GM11168 (cell line): Measurements from ENCODE around the gene RFC2.
"Not testable (repeated sequence)": the region's sequence is repeated elsewhere in the genome, so short reads cannot be mapped to it uniquely, and the experiment has no call there.

Experiments
- in situ Hi-C: fragments of 300-500 bp; cut with MboI; formaldehyde crosslinking; loops from one replicate; pipeline ENCODE4 v1.12.0; 2022; ENCODE audit warnings: low sequenced_read_pairs; ENCODE audit not compliant: unreplicated experiment

Gene RFC2

DNA sequence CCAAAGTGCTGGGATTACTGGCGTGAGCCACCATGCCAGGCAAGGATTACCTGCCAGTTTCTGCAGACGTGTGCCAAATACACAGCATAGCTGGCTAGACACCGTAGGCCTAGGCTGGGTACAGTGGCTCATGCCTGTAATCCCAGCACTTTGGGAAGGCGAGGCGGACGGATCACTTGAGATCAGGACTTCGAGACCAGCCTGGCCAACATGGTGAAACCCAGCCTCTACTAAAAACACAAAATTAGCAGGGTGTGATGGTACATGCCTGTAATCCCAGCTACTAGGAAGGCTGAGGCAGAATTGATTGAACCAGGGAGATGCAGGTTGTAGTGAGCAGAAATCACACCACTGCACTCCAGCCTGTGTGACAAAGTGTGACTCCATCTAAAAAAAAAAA, 868 bp downstream of the RFC2 start:
- in situ Hi-C loops: no loop called here

DNA sequence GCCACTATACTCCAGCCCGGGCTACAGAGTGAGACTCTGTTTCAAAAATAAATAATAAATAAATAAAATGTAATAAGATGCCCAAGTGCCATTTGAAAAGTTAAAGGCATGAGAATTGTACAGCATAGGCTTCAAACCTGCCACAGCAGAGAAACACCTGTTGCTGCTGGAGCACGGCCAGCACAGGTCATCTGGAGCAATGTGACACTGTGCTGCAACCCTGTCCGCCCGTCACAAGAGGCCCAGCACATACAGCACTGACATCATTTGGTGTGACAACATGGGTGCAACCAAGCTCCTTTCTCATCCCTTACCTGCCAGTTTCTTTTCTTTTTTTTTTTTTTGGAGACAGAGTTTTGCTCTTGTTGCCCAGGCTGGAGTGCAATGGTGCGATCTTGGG, 1.3 kb downstream of the RFC2 start:
- in situ Hi-C loops: no loop called here

DNA sequence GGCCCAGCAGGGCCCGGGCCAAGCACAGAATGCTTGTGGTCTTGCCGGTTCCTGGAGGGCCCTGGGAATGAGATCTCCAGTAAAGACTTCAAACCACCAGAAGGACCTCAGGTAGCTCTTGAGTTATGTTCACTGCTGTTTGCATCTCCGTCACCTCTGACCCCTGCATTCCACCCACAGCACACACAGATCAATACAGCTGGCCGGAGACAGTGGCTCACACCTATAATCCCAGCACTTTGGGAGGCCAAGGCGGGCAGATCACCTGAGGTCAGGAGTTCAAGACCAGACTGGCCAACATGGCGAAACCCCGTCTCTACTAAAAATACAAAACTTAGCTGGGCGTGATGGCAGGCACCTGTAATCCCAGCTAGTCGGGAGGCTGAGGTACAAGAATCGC, 5.1 kb downstream of the RFC2 start:
- in situ Hi-C loops: not testable (repeated sequence)

DNA sequence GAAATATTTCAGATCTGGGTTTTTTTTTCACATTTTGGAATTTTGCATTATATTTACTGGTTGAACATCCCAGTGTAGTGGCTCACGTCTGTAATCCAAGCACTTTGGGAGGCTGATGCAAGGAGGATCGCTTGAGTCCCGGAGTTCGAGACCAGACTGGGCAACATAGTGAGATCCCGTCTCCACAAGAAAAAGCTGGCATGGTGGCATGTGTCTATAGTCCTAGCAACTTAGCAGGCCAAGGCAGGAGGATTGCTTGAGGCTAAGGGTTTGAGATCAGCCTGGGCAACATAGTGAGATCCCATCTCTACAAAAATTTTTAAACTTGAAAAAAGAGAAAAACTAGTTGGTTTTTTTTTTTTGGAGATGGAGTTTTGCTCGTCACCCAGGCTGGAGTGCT, 6.0 kb downstream of the RFC2 start:
- in situ Hi-C loops: no loop called here

DNA sequence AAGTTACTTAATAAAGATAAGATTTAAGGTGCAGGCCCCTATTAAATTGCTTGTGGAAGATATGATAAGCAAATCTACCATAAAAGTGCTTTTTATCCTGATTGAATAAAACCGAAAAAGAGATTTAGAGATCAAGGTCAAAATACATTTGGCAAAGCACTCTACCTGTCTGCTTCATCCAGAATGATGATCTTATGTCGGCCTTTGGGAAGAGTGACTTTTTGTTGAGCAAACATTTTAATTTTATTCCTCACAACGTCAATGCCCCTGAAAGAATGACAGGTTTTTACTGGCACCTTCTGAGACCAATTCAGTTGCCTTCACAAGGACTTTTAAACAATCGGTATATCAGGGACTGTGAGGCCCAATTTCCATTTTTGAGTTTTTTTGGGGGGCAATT, 7.7 kb downstream of the RFC2 start:
- in situ Hi-C loops: no loop called here

DNA sequence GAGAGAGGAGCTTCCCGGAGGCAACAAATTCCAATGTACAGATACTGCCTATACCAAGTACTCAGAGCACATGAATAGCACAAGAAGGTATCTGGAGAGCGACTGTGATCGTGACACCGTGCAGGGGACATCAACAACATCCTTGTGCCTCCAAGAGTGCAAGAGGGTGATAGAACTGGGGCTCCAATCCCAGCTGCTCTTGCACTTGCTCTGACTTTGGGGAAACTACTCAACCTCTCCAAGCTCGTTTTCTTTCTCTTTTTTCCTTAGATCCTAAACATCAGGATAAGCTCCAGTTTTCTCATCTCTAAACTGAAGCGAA, 12.1 kb downstream of the RFC2 start:
- in situ Hi-C loops: no loop called here

DNA sequence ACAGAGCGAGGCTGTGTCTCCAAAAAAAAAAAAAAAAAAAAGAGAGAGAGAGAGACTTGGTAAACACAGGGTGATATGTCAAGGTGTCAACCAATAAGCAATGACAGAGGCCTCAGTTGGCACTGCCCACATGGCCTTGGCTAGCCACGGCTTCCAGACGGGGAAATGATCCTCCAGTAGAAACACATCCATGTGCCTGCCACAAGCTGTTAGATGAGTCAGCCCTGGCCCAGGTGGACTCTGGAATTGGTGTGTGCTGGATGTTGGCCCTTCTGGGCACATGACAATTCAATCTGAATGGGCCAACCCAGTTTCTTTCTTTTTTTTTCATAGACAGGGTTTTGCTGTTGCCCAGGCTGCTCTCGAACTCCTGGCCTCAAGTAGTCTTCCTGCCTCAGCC, 13.7 kb downstream of the RFC2 start:
- in situ Hi-C loops: no loop called here

DNA sequence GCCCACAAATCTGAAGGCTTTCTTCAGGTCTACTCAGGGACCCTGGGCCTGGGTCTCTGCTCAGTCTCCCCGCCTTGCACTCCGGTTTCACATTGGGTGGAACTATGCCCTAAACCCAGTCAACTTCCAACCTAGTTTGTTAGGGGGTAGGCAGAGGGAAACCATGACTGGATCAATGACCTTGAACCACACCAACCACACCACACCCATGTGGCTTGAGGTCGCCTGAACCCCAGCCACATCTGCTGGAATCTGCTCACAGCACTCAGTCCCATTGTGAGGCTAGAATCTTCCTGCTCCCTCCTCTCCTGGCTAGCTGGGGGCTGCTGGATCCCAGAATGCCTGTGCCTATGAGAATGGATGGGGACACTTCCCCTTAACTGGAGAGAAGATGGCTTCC, 17.9 kb downstream of the RFC2 start:
- in situ Hi-C loops: no loop called here

DNA sequence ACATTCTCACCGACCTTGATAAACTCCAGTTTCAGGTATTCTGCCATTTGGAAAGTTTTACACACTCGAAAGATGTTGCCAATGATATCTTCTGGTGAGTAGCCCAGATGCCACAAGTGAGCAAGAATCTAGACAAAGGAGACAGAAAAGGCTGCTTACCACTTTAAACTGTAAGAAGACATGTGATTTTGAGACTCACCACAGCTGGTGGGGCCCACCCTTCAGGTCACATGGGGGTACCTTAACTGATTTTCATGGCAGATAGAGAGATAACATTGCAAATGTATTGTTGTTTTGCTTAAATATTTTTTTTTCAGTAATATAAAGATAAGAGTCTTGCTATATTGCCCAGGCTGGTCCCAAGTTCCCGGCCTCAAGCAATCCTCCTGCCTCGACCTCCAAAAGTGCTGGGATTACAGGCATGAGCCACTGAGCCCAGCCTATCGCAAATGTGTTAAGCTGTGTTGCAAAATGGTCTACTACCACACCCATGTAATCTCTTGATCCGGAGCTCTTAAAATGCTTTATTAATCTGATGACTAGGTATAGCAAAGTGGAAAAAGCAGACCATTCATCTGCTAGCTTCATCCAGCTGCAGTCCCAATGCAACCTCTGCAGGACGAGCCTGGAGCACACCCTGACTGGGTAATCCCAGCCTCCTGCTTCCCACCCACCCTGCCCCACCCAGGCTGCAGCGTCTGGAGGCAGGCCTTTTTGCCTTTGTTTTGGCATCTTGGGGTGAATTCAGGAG, 18.5 kb downstream of the RFC2 start:
- in situ Hi-C loops: no loop called here

DNA sequence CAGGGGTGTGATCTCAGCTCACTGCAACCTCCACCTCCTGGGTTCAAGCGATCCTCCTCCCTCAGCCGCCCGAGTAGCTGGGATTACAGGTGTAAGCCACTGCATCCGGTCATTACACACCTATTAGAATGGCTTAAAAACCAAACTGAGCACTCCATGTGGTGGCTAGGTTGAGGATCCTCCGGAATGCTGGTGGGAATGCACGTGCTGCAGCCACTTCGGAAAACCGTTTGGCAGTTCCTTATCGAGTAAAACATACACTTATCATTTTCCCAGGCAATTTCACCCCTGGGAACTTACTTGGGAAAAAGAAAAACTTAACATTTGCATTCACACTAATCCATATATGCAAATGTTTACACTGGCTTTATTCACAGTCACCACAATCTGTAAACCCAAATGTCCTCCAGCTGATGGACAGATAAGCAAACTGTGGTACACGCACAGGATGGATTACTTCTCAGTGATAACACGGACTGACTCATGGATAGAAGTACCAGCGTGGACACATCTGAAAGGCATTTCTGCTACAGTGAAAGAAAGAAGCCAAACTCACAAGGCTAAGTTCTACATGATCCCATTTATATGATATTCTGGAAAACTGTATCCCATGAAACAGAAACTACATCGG, 20.4 kb downstream of the RFC2 start:
- in situ Hi-C loops: no loop called here

DNA sequence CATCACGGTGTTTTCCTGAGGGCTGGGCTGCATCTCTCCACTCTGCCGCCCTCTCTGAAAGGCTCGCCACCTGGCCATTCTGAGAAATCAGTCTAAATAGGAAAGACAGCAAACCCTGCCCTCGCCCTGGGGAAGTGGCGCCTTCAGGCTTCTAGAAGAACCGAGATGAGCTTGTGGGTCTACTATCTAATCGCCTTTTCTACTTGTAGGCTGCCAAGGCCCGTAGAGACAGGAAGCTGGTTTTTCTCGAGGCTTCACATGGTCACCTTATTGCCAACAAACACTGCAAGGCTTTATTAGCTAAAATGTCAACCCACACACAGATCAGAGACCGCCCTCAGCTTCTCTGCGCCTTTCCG, 23.0 kb downstream of the RFC2 start:
- in situ Hi-C loops: no loop called here

DNA sequence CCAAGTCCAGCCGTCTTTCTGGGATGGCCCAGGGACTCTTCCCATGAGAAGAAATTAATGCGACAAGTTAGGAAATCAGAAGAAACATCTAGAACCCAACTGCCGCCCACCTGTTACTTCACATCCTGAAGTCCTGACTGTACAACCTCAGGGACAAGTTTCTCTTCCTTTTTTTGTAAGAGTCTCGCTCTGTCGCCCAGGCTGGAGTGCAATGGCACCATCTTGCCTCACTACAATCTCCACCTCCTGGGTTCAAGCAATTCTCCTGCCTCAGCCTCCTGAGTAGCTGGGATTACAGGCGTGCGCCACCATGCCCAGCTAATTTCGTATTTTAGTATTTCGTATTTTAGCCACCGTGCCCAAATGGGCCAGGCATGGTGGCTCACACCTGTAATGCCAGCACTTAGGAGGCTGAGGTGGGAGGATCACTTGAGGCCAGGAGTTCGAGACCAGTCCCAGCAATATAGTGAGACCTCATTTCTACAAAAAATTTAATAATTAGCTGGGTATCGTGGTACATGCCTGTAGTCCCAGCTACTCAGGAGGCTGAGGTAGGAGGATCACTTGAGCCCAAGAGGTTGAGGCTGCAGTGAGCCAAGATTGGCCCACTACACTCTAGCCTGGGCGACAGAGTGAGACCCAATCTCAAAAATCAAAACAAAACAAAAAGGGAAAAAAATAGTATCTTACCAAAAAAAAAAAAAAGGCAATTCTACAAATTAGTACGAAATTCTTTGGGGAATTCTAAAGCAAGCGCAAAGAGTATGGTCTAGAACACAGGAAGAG, 23.6 kb downstream of the RFC2 start:
- in situ Hi-C loops: no loop called here

DNA sequence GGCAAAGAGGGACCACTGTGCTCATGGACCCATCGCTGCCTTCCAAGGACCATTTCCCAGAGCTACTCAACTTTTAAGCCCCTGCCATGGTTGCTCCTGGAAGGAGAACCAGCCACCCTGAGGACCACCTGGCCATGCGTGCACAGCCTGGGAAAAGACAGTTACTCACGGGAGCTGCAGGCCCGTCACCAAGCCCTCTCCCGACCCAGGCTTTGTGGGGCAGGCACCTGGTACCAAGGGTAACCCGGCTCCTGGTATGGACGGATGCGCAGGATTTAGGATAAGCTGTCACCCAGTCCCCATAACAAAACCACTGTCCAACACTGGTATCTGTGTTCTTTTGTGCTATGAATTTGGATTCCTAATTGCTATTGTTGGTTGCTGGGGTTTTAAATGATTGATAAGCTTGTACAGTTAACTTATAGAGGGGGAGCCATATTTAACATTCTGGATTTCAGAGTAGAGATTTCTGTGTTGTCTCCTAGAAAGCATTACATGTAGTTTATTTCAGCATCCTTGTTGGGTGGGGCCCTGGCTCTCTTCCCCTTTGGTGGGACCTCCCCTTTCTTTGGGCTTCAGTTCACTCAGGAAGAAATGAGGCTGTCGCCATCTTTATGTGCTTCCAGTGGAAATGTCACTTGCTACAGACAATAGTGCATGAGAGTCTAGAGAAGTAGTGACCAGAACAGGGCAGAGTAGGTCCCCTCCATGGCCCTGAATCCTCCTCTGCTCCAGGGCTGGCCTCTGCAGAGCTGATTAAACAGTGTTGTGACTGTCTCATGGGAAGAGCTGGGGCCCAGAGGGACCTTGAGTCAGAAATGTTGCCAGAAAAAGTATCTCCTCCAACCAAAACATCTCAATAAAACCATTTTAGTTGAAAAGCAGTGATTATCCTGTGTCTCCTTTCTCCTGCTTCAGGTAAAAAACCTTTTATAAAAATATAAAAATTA, 25.0 kb downstream of the RFC2 start:
- in situ Hi-C loops: no loop called here

DNA sequence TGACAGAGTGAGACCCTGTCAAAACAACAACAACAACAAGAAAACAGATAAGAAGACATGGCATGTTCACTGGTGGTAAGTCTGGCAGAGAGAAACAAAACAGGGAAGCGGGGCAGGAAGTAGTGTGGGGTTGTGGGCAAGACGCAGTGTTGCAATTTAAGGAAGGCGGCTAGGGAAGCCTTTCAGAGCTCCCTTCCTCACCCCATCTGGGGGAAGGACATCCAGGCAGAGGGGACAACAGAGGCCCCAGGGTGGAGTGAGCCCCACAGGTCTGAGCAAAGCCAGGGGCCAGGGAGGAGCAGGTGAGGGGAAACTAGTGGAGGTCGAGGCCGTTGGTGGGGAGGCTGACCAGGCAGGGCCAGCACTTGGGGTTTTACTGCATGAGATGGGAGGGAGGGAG, 27.6 kb downstream of the RFC2 start:
- in situ Hi-C loops: no loop called here

DNA sequence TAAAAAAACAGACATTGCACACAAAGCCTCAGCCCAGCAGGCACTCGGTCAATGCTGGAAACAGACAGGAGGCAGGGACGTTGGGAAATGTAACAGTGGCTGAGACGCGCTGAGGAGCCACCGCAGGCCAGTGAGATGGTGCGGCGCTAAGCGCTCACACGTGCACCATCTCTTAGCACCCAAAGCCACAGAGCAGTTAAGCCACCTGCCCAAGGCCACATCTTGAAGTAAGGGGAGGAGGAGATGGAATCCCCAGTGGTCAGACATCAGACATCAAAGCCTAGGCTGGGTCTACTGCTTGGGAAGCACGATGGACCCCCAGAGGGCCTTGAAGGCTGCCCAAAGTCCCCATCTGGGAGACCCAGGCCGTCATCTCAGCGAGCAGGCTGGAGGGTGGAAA, 28.8 kb downstream of the RFC2 start:
- in situ Hi-C loops: no loop called here

DNA sequence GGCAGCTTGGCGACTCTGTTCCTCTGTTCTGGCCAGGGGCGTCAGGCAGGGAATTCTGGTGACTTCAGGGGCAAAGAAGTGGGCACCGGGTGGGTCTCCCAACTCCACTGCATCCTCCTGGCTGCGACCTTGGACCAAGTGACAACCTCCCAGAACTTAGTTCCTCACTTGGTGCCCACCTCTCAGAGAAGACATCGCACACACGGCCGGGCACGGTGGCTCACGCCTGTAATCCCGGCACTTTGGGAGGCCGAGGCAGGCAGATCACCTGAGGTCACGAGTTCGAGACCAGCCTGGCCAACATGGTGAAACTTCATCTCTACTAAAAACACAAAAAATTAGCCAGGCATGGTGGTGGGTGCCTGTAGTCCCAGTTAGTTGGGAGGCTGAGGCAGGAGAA, 29.3 kb downstream of the RFC2 start:
- in situ Hi-C loops: not testable (repeated sequence)

DNA sequence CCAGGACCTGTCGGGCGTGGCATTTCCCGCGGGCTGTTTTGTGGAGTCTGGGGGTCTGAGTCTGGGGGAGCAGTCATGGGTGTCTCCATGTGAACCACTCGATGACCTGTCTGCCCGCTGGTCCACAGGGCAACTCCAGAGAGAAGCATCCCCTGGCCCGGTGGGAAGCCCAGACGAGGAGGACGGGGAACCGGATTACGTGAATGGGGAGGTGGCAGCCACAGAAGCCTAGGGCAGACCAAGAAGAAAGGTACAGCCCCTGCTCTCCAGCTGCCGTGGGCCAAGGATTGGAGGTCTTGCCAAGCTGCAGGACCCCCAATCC, 29.7 kb downstream of the RFC2 start:
- in situ Hi-C loops: no loop called here

DNA sequence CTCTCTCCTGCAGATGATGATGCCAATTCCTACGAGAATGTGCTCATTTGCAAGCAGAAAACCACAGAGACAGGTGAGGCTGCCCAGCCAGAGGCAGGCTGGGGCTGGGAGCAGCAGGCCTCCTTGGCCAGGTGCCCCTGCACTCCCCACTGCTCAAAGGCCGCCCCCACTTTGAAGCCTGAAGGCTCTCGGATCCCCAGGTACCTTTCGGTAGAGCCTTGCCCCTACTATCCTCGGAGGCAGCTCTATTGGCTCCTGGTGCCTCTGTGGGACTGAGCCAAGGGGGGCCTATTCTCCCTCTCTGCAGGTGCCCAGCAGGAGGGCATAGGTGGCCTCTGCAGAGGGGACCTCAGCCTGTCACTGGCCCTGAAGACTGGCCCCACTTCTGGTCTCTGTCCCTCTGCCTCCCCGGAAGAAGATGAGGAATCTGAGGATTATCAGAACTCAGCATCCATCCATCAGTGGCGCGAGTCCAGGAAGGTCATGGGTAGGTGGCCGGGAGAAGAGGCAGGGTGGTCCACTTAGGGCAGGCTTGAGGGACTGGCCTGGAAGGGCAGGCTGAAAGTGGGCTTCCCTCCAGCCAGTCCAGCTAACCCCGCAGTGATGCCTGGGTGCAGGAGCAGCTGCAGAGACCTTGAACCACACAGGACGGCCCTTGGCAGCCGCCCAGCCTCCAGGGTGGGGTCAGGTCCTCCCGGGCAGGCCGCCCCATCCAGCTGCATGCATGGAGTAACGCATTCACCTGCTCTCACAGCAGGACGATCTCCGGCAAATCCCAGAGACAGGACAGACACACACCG, 30.3 kb downstream of the RFC2 start:
- in situ Hi-C loops: no loop called here

DNA sequence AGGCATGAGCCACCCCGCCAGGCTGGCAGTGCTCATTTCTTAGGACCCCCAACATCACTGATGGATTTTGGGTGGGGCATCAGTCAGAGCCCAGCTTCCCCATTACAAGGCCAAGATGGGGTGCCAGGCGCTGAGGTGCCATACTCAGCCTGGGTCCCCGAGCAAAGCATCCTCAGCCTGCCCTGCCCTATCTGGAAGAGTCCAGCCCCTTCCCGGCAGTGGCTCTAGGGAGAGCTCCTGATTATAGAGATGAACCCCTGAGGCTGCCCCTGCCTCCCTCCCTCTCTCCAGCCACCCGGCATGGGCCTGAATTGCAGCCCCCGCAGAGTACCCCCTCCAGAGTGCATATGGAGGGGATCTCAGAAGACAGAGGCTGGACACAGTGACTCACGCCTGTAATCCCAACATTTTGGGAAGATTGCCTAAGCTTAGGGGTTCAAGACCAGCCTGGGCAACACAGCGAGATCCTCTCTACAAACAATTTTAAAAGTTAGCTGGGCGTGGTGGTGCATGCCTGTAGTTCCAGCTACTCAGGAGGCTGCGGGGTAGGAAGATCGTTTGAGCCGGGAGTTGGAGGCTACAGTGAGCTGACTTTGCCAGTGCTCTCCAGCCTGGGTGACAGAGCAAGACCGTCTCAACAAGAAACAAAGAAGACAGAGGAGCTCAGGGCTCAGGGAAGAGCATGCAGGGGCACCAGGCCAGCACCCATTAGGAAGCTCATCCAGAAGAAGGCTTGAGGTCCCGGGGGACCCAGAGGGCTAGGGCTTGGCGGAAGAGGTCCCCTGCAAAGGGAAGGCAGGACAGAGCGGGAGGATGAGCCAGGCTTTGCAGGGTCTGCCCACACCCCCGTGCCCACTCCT, 31.1 kb downstream of the RFC2 start:
- in situ Hi-C loops: no loop called here
